Measurements from ENCODE around the gene WASF1.

WASF1 gene

DNA sequence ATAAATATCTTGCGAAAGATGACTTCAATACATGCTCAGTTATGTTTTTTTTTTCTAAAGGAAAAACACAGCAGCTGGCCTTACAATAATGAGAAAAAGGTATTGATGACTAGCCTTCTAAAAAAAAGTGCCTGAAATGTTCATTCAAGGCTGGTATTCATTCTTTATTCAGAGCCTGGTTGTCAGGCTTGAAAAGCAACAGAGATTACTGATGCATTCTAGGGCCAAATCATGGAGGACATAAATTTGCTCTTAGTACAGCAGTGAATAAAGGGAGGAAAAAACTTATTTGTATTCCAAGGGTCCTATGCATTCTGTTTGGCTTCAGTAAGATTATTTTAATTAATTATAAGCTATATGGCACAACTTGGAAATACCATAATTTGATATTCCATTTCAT lies 83.5 kb downstream of the WASF1 start:
- no peaks in the 10 kb centered on the region for H3K4me1 ChIP-seq (ENCODE audit: control insufficient read depth, insufficient read depth, low read depth, low read length)
- WGBS, result no CpG with 5 or more reads among the region's 1 CpG
- no peaks in the 10 kb centered on the region for H3K27me3 ChIP-seq (ENCODE audit: control insufficient read depth in 1 of 2, insufficient read depth in 1 of 2, low read length in 2 of 2)
- no peak for DNase-seq
- H2BK120ac ChIP-seq (ENCODE audit: low read depth, low read length), result no peak overlapping the region
- no peak overlapping the region for H2AFZ ChIP-seq (ENCODE audit: low read depth, low read length)
- no peak overlapping the region for H3K27ac ChIP-seq (ENCODE audit: low read length, poor library complexity, severe bottlenecking)
- H4K8ac ChIP-seq (ENCODE audit: low read length), result no peak overlapping the region
- no peak overlapping the region for H2BK12ac ChIP-seq (ENCODE audit: low read length in 2 of 2)
- no peaks in the 10 kb centered on the region for H3K9me3 ChIP-seq (ENCODE audit: control insufficient read depth, low read length)
- H3K18ac ChIP-seq (ENCODE audit: low read depth in 1 of 2, low read length in 2 of 2), result no peak overlapping the region
- H2AK5ac ChIP-seq (ENCODE audit: low read length, severe bottlenecking), result no peak overlapping the region
- no peak overlapping the region for H3K4me3 ChIP-seq (ENCODE audit: insufficient read depth in 1 of 2, low read depth in 1 of 2, low read length in 2 of 2)
- H3K4me2 ChIP-seq (ENCODE audit: low read length, poor library complexity, severe bottlenecking), result no peak overlapping the region
- peaks cover 6 to 22% of the 10 kb centered on the region in 2 experiments for H3K36me3 ChIP-seq (ENCODE audit: control insufficient read depth in 1 of 2, insufficient read depth in 2 of 2, low read depth in 1 of 2, low read length in 2 of 2)
- peak overlapping the region; percentile 88 for H3K9ac ChIP-seq (ENCODE audit: low read length)
- H3K79me1 ChIP-seq (replicated peaks; ENCODE audit: low read length, poor library complexity, severe bottlenecking), result no peaks in the 10 kb centered on the region
- no peak overlapping the region for H4K91ac ChIP-seq (ENCODE audit: low read length)
- no peak overlapping the region for H3K23ac ChIP-seq (ENCODE audit: low read length in 2 of 2)
- no peak overlapping the region for H2BK5ac ChIP-seq (ENCODE audit: low read depth, low read length, poor library complexity, severe bottlenecking)
- no peak overlapping the region for H3K14ac ChIP-seq (ENCODE audit: low read length in 2 of 2)
- no peak overlapping the region for H3K4ac ChIP-seq (ENCODE audit: low read depth in 1 of 2, low read length in 2 of 2)
- H2BK15ac ChIP-seq (ENCODE audit: low read depth, poor library complexity, severe bottlenecking), result no peak overlapping the region

DNA sequence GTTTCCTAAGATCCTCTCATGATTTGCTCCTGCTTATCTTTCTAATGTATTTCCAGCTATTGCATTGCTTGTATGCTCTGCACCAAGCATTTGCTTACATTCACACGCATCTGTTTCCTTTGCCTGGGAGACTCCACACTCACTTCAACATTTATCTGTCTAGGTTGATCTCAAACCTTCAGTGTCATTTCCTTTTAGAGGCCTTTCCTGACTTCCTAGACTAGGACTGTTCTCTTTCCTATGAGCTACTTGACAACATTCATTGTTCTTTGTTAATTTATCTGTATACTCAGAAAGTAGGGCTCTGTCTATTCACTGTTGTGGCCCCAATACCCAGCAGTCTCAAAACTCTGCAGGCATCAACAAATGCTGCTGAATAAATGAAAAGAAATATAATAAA lies 84.4 kb downstream of the WASF1 start:
- DNase-seq, result peak; percentile 72

DNA sequence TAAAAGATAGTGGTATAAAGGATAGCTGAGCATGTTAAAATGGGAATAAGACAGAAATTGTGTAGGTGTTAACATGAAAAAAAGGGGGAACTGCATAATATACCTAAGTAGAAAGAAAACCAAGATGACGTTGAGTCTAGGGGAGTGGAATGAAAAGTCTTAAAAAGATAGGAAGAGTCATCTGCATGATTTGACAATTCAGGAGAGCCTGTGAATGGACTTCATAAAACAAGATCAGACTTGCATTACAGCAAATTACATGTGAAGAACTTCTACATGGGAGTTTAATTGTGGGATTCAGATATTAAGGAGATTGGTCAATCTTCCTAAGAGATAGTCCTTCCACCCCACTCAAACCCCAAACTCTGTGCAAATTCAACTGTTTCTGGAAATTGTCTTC lies 85.5 kb downstream of the WASF1 start:
- H3K4ac ChIP-seq (ENCODE audit: low read depth in 1 of 2, low read length in 2 of 2), result no peak overlapping the region
- H3K14ac ChIP-seq (ENCODE audit: low read length in 2 of 2), result no peak overlapping the region
- no peak overlapping the region for H4K8ac ChIP-seq (ENCODE audit: low read length)
- no peak overlapping the region for H2BK12ac ChIP-seq (ENCODE audit: low read length in 2 of 2)
- no peak overlapping the region for H3K27ac ChIP-seq (ENCODE audit: low read length, poor library complexity, severe bottlenecking)
- no peak overlapping the region for H2AK5ac ChIP-seq (ENCODE audit: low read length, severe bottlenecking)
- no peak overlapping the region for H4K91ac ChIP-seq (ENCODE audit: low read length)
- no peaks in the 10 kb centered on the region for H3K27me3 ChIP-seq (ENCODE audit: control insufficient read depth in 1 of 2, insufficient read depth in 1 of 2, low read length in 2 of 2)
- no peak overlapping the region for H3K9ac ChIP-seq (ENCODE audit: low read length)
- H3K18ac ChIP-seq (ENCODE audit: low read depth in 1 of 2, low read length in 2 of 2), result no peak overlapping the region
- H2BK15ac ChIP-seq (ENCODE audit: low read depth, poor library complexity, severe bottlenecking), result no peak overlapping the region
- H2BK5ac ChIP-seq (ENCODE audit: low read depth, low read length, poor library complexity, severe bottlenecking), result no peak overlapping the region
- no peaks in the 10 kb centered on the region for H3K79me1 ChIP-seq (replicated peaks; ENCODE audit: low read length, poor library complexity, severe bottlenecking)
- no peak overlapping the region for H3K23ac ChIP-seq (ENCODE audit: low read length in 2 of 2)
- no peaks in the 10 kb centered on the region for H3K9me3 ChIP-seq (ENCODE audit: control insufficient read depth, low read length)
- no peak overlapping the region for H3K4me2 ChIP-seq (ENCODE audit: low read length, poor library complexity, severe bottlenecking)
- 100% methylated on average over 1 of the region's 1 CpG for WGBS
- H2BK120ac ChIP-seq (ENCODE audit: low read depth, low read length), result no peak overlapping the region
- H3K4me1 ChIP-seq (ENCODE audit: control insufficient read depth, insufficient read depth, low read depth, low read length), result no peaks in the 10 kb centered on the region
- no peak for DNase-seq
- no peak overlapping the region for H2AFZ ChIP-seq (ENCODE audit: low read depth, low read length)
- H3K36me3 ChIP-seq (ENCODE audit: control insufficient read depth in 1 of 2, insufficient read depth in 2 of 2, low read depth in 1 of 2, low read length in 2 of 2), result peaks cover 3 to 12% of the 10 kb centered on the region in 2 experiments
- H3K4me3 ChIP-seq (ENCODE audit: insufficient read depth in 1 of 2, low read depth in 1 of 2, low read length in 2 of 2), result no peak overlapping the region

More for the DNA sequence above, 84.4 kb downstream of the WASF1 start:
- Histone ChIP-seq H3K14ac (ENCODE audit: low read length in 2 of 2) (no peak overlapping the region), H3K9me3 (ENCODE audit: control insufficient read depth, low read length) (no peaks in the 10 kb centered on the region), H3K4me2 (ENCODE audit: low read length, poor library complexity, severe bottlenecking) (no peak overlapping the region), H3K4ac (ENCODE audit: low read depth in 1 of 2, low read length in 2 of 2) (no peak overlapping the region), H3K36me3 (ENCODE audit: control insufficient read depth in 1 of 2, insufficient read depth in 2 of 2, low read depth in 1 of 2, low read length in 2 of 2) (peaks cover 6 to 14% of the 10 kb centered on the region in 2 experiments), H2BK5ac (ENCODE audit: low read depth, low read length, poor library complexity, severe bottlenecking) (no peak overlapping the region), H3K79me1 (replicated peaks; ENCODE audit: low read length, poor library complexity, severe bottlenecking) (no peaks in the 10 kb centered on the region), H2BK120ac (ENCODE audit: low read depth, low read length) (no peak overlapping the region), H3K23ac (ENCODE audit: low read length in 2 of 2) (no peak overlapping the region), H3K27me3 (ENCODE audit: control insufficient read depth in 1 of 2, insufficient read depth in 1 of 2, low read length in 2 of 2) (no peaks in the 10 kb centered on the region), H2AFZ (ENCODE audit: low read depth, low read length) (no peak overlapping the region), H2BK15ac (ENCODE audit: low read depth, poor library complexity, severe bottlenecking) (no peak overlapping the region), H4K8ac (ENCODE audit: low read length) (no peak overlapping the region), H3K4me1 (ENCODE audit: control insufficient read depth, insufficient read depth, low read depth, low read length) (no peaks in the 10 kb centered on the region), H2BK12ac (ENCODE audit: low read length in 2 of 2) (no peak overlapping the region), H2AK5ac (ENCODE audit: low read length, severe bottlenecking) (no peak overlapping the region), H3K27ac (ENCODE audit: low read length, poor library complexity, severe bottlenecking) (no peak overlapping the region), H4K91ac (ENCODE audit: low read length) (no peak overlapping the region), H3K4me3 (ENCODE audit: insufficient read depth in 1 of 2, low read depth in 1 of 2, low read length in 2 of 2) (no peak overlapping the region), H3K9ac (ENCODE audit: low read length) (no peak overlapping the region), H3K18ac (ENCODE audit: low read depth in 1 of 2, low read length in 2 of 2) (no peak overlapping the region)
- 19% methylated on average over 1 of the region's 1 CpG for WGBS

DNA sequence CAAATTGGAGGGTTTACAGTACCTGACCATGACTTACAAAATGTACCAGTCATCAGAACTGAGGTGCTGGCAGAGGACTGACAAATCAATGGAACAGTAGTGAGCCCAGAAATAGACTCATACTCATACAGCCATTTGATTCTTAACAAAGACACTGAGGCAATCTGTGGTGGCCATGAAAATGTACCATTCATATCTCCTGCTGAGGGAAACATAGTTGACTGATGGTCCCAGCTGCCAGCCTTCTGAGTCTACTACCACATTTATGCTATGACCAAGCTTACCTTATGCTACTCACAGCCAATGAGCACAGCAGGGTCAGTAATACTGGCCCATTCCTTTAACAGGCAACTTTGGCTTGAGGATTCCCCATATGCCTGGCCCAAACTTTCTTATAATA lies 88.6 kb downstream of the WASF1 start:
- H3K27ac ChIP-seq (ENCODE audit: low read length, poor library complexity, severe bottlenecking), result no peak overlapping the region
- no peak overlapping the region for H3K4ac ChIP-seq (ENCODE audit: low read depth in 1 of 2, low read length in 2 of 2)
- H2BK12ac ChIP-seq (ENCODE audit: low read length in 2 of 2), result no peak overlapping the region
- H2BK15ac ChIP-seq (ENCODE audit: low read depth, poor library complexity, severe bottlenecking), result no peak overlapping the region
- H2AK5ac ChIP-seq (ENCODE audit: low read length, severe bottlenecking), result no peak overlapping the region
- H3K18ac ChIP-seq (ENCODE audit: low read depth in 1 of 2, low read length in 2 of 2), result no peak overlapping the region
- H4K91ac ChIP-seq (ENCODE audit: low read length), result no peak overlapping the region
- DNase-seq, result no peak
- H3K23ac ChIP-seq (ENCODE audit: low read length in 2 of 2), result no peak overlapping the region
- no peaks in the 10 kb centered on the region for H3K9me3 ChIP-seq (ENCODE audit: control insufficient read depth, low read length)
- no peak overlapping the region for H2BK5ac ChIP-seq (ENCODE audit: low read depth, low read length, poor library complexity, severe bottlenecking)
- H3K9ac ChIP-seq (ENCODE audit: low read length), result no peak overlapping the region
- H3K4me1 ChIP-seq (ENCODE audit: control insufficient read depth, insufficient read depth, low read depth, low read length), result no peaks in the 10 kb centered on the region
- no peak overlapping the region for H2AFZ ChIP-seq (ENCODE audit: low read depth, low read length)
- H3K79me1 ChIP-seq (replicated peaks; ENCODE audit: low read length, poor library complexity, severe bottlenecking), result no peaks in the 10 kb centered on the region
- H2BK120ac ChIP-seq (ENCODE audit: low read depth, low read length), result no peak overlapping the region
- H3K36me3 ChIP-seq (ENCODE audit: control insufficient read depth in 1 of 2, insufficient read depth in 2 of 2, low read depth in 1 of 2, low read length in 2 of 2), result peaks cover 0 to 6% of the 10 kb centered on the region in 2 experiments
- H3K4me2 ChIP-seq (ENCODE audit: low read length, poor library complexity, severe bottlenecking), result no peak overlapping the region
- H3K4me3 ChIP-seq (ENCODE audit: insufficient read depth in 1 of 2, low read depth in 1 of 2, low read length in 2 of 2), result no peak overlapping the region
- H3K27me3 ChIP-seq (ENCODE audit: control insufficient read depth in 1 of 2, insufficient read depth in 1 of 2, low read length in 2 of 2), result no peaks in the 10 kb centered on the region
- no peak overlapping the region for H3K14ac ChIP-seq (ENCODE audit: low read length in 2 of 2)
- no peak overlapping the region for H4K8ac ChIP-seq (ENCODE audit: low read length)

All from mesenchymal stem cell (in vitro differentiated cells and primary cell).